GM13977 (cell line): ENCODE measurements around the gene TMEM203.
"Not testable (repeated sequence)": the region's sequence is repeated elsewhere in the genome, so short reads cannot be mapped to it uniquely, and the experiment has no call there.

Experiments used
- DNase-seq: peaks from one replicate; pipeline ENCODE4 v3.0.0; 2012; ENCODE audit warnings: low spot score
- in situ Hi-C: fragments of 300-500 bp; cut with MboI; formaldehyde crosslinking; loops from one replicate; pipeline ENCODE4 v1.12.0; 2022; ENCODE audit warnings: low sequenced_read_pairs, low pct_unique_long_range_greater_than_20kb, mixed read lengths, inconsistent platforms; ENCODE audit not compliant: unreplicated experiment
- TF ChIP-seq, protein P1 (sequence below): IDR thresholded peaks from 2 replicates; pipeline ENCODE4 v1.5.1; 2012; ENCODE audit warnings: mild to moderate bottlenecking, control low read depth; ENCODE audit not compliant: insufficient read depth; ENCODE audit errors: extremely low read depth, missing control alignments

TMEM203 gene

DNA sequence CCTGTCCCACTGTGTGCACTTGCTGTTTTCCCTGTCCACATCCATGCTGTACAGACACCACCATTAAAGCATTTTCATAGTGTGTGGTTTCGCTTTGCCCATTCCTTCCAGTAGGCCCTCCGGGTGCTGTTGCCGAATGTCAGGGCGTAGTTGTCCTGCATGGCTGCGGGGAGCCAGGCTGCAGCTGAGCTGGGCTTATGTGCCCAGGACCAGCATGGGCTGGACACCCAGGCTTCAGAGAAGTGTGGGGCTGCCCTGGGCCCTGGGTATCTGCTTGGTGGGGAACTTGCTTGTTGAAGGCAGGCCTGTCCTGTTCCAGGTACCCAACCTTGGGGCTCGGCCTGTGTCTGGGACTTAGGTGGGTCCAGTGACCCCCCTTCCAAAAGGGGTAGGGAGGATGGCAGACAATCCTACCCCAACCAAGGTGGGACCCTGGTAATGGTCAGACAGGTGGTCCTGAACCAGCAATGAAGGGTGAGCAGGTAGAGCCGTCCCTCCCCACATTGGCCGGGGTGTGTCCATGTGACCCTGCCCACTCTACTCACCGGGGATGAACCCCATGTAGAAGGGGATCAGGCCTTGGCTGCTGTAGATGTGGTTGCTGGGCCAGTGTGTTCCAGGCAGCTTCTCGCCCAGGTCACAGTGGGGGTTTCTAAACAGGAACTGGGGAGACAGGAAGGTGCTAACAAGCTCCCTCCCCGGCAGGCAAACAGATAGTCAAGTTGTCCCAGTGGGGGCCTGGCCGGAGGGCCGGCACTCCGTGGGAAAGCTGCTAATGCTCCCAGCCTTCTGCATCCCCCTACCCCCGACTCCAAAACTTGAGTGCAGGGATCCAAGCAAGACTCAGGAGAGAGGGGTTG lies 38.4 kb upstream of the TMEM203 start:
- TF ChIP-seq, protein P1, sequence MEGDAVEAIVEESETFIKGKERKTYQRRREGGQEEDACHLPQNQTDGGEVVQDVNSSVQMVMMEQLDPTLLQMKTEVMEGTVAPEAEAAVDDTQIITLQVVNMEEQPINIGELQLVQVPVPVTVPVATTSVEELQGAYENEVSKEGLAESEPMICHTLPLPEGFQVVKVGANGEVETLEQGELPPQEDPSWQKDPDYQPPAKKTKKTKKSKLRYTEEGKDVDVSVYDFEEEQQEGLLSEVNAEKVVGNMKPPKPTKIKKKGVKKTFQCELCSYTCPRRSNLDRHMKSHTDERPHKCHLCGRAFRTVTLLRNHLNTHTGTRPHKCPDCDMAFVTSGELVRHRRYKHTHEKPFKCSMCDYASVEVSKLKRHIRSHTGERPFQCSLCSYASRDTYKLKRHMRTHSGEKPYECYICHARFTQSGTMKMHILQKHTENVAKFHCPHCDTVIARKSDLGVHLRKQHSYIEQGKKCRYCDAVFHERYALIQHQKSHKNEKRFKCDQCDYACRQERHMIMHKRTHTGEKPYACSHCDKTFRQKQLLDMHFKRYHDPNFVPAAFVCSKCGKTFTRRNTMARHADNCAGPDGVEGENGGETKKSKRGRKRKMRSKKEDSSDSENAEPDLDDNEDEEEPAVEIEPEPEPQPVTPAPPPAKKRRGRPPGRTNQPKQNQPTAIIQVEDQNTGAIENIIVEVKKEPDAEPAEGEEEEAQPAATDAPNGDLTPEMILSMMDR = no peak
- no peak for DNase-seq

DNA sequence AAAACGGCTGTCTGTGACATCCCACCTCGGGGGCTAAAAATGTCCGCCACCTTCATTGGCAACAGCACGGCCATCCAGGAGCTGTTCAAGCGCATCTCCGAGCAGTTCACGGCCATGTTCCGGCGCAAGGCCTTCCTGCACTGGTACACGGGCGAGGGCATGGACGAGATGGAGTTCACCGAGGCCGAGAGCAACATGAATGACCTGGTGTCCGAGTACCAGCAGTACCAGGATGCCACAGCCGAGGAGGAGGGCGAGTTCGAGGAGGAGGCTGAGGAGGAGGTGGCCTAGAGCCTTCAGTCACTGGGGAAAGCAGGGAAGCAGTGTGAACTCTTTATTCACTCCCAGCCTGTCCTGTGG lies 37.8 kb upstream of the TMEM203 start:
- in situ Hi-C loops, DNase-seq: not testable (repeated sequence)

More for the DNA sequence above, 38.4 kb upstream of the TMEM203 start:
- in situ Hi-C loops = no loop called here

DNA sequence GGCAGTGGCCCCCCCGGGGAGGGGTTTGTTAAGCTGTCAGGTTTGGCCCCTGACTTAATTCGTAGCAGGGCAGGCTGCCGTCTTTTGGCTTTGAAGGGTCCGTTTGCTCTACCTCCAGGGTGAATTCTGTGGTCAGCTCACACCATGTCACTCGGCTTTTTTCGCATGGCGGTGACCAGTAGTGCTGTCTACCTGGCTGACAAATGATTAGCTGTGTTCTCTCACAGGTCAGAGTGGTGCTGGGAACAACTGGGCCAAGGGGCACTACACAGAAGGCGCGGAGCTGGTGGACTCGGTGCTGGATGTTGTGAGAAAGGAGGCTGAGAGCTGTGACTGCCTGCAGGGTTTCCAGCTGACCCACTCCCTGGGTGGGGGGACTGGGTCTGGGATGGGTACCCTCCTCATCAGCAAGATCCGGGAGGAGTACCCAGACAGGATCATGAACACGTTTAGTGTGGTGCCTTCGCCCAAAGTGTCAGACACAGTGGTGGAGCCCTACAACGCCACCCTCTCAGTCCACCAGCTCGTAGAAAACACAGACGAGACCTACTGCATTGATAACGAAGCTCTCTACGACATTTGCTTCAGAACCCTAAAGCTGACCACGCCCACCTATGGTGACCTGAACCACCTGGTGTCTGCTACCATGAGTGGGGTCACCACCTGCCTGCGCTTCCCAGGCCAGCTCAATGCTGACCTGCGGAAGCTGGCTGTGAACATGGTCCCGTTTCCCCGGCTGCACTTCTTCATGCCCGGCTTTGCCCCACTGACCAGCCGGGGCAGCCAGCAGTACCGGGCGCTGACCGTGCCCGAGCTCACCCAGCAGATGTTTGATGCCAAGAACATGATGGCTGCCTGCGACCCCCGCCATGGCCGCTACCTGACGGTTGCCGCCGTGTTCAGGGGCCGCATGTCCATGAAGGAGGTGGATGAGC lies 37.1 kb upstream of the TMEM203 start:
- DNase-seq = no peak
- in situ Hi-C loops = no loop called here
- TF ChIP-seq, protein P1 = no peak

DNA sequence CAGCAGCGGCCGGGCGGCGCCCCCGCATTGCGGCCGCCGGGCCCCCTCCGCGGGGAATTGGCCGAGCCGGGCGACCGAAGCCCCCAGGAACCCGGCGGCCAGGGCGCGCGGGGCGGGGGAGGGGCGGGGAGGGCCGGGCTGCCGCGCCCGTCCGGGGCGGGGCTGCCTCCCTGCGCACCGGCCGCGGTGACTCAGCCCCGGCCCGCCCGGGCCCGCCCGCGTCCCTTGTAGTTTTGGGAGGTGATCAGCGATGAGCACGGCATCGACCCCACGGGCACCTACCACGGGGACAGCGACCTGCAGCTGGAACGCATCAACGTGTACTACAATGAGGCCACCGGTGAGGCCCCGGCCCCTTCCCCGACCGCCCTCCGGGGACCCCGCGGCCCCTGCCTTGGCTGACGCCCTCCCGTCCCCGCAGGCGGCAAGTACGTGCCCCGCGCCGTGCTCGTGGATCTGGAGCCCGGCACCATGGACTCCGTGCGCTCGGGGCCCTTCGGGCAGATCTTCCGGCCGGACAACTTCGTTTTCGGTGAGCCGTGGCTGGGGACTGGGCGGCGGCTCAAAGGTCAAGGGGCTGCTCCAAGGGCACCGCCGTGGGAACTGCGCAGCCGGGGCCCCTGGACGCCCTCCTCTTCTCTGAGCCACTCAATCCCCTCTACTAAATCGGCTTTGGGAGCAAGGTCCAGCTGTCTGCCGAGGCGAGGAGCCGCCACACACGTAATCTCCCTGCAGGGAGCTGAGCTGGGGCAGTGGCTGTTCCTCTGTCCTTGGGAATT lies 36.2 kb upstream of the TMEM203 start:
- peak; percentile 83 for DNase-seq
- TF ChIP-seq, protein P1 = no peak

DNA sequence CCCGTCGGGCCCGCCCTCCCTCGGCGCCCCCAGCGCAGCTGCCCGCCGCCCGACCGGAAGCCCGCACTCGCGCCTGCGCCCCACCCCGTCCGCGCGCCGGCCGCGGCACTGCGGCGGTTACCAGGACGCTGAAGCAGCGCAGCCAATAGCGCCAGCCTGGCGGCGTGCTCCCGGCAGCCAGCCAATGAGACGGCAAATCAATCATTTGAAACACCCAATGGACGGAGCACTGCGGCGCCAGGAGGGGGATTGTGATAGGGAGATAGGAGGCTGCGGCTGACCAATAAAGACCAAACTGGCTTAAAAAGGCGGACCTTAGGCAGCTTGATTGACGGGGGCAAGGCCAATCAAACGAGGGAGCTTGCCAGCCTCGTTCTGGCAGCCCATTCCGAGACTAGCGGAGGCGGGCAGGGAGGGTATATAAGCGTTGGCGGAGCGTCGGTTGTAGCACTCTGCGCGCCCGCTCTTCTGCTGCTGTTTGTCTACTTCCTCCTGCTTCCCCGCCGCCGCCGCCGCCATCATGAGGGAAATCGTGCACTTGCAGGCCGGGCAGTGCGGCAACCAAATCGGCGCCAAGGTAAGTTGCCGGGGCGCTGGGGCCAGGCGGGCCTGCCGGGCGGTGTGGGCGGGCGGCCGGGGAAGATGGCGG lies 35.5 kb upstream of the TMEM203 start, which contains the start of gene TUBB4B:
TSS of gene TUBB4B (plus strand) at position 447 of the 649 bp plus-strand sequence. CDS start at position 521, 74 bp downstream.
- TF ChIP-seq, protein P1 = no peak
- in situ Hi-C loops = no loop called here
- DNase-seq = peak; percentile 100

More for the DNA sequence above, 36.2 kb upstream of the TMEM203 start:
- in situ Hi-C loops = no loop called here

DNA sequence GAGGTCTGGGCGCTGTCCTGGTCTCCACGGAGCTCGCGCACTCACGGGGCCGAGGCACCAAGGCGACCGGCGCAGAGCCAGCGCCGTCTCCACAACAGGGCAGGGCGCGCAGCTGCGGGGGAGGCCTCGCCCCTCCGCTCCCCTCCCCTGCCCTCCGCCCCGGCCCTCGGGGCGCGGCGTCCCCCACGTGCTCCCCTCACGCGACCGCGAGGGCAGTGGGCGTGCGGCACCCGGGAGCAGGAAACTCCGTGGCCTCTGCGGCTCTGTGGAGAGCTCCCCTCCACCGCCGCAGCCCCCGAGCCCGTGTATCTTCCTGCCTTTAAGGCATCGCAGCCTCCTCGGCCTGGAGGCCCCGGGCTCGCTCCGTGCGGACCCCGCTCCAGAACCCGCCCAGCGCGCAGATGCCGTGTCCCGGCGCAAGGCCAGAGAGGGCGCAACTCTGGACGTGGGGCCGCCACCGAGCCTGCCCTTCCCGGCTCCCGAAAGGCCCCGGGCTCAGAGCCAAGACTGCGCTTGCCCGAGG lies 34.9 kb upstream of the TMEM203 start:
- in situ Hi-C loops = no loop called here
- peak; percentile 80 for DNase-seq
- TF ChIP-seq, protein P1 = peak; percentile 36

DNA sequence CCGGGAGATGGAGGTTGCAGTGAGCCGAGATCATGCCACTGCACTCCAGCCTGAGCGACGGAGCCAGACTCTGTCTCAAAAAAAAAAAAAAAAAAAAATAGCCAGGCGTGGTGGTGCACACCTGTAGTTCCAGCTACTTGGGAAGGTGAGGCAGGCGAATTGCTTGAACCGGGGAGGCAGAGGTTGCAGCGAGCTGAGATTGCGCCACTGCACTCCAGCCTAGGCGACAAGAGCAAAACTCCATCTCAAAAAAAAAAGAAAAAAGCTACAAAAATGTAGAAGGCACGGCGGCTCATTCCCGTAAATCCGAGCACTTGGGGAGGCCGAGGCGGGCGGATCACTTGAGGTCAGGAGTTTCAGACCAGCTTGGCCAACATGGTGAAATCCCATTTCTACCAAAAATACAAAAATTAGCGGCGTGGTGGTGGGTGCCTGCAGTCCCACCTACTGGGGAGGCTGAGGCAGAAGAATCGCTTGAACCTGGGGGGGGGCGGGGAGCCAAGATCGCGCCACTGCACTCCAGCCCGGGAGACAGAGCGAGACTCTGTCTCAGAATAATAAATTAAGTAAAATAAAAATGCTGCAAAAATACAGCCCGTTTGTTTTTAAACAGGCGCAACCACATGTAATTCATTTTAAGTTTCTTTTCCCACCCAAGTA lies 34.2 kb upstream of the TMEM203 start:
- DNase-seq, in situ Hi-C loops: not testable (repeated sequence)
